ENCODE results near the gene GPR85. TPM values are rescaled to one million over a fixed set of nuclear protein-coding genes. Genes with fewer than 3 reads are reported as not detected.
"Not testable (repeated sequence)": the region's sequence is repeated elsewhere in the genome, so short reads cannot be mapped to it uniquely, and the experiment has no call there.

Gene GPR85
- polyA plus RNA-seq, 3 donors: 0.12 TPM; not detected in 2

DNA sequence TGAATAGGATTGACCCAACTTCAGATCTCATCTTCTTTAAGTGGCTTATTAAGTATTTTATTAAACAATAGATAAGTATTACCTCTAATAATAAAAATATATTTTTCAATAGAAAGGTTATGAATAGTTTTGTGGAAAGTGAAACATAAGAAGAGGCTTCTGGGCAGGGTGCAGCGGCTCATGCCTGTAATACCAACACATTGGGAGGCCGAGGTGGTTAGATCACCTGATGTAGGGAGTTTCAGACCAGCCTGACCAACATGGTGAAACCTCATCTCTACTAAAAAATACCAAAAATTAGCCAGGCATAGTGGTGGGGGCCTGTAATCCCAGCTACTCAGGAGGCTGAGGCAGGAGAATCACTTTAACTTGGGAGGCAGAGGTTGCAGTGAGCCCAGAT is 26.5 kb downstream of the GPR85 start:
- no peak overlapping the region for H3K27ac Mint-ChIP-seq
- no peaks in the 10 kb centered on the region for H3K4me1 ChIP-seq (ENCODE audit: control insufficient read depth in 1 of 2, insufficient read depth in 2 of 2, low read length in 2 of 2)
- no peaks in the 10 kb centered on the region for H3K36me3 Mint-ChIP-seq
- peaks cover 0 to 7% (median 2%) of the 10 kb centered on the region in 3 donors for H3K27me3 Mint-ChIP-seq (ENCODE audit: low read depth in 3 of 3)
- H2AFZ ChIP-seq (ENCODE audit: insufficient read depth, low read depth, low read length, poor library complexity, severe bottlenecking): no peak overlapping the region
- H4K20me1 ChIP-seq (ENCODE audit: insufficient read depth, low read length): no peaks in the 10 kb centered on the region
- no CpG with 5 or more reads among the region's 2 CpGs for WGBS (ENCODE audit: insufficient coverage)
- H3K9me3 ChIP-seq (replicated peaks in 1 of 2; ENCODE audit: control insufficient read depth in 1 of 2, insufficient read depth in 1 of 2, low read length in 2 of 2): no peaks in the 10 kb centered on the region
- no peaks in the 10 kb centered on the region for H3K4me1 Mint-ChIP-seq
- peaks cover 0 to 5% (median 0%) of the 10 kb centered on the region in 7 donors for H3K9me3 Mint-ChIP-seq
- H3K9ac ChIP-seq (ENCODE audit: insufficient read depth, low read length, poor library complexity, severe bottlenecking): no peak overlapping the region
- intact Hi-C loops (cut with micrococcal nuclease): no loop called here
- H3K27me3 ChIP-seq (ENCODE audit: control insufficient read depth in 2 of 2, insufficient read depth in 2 of 2, low read length in 2 of 2): peaks cover 0 to 4% of the 10 kb centered on the region in 2 donors
- TF ChIP-seq, protein P1, sequence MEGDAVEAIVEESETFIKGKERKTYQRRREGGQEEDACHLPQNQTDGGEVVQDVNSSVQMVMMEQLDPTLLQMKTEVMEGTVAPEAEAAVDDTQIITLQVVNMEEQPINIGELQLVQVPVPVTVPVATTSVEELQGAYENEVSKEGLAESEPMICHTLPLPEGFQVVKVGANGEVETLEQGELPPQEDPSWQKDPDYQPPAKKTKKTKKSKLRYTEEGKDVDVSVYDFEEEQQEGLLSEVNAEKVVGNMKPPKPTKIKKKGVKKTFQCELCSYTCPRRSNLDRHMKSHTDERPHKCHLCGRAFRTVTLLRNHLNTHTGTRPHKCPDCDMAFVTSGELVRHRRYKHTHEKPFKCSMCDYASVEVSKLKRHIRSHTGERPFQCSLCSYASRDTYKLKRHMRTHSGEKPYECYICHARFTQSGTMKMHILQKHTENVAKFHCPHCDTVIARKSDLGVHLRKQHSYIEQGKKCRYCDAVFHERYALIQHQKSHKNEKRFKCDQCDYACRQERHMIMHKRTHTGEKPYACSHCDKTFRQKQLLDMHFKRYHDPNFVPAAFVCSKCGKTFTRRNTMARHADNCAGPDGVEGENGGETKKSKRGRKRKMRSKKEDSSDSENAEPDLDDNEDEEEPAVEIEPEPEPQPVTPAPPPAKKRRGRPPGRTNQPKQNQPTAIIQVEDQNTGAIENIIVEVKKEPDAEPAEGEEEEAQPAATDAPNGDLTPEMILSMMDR (IDR thresholded peaks at IDR 0.05): no peak
- no peak for DNase-seq
- H3K4me3 Mint-ChIP-seq: no peak overlapping the region
- H3K4me3 ChIP-seq (replicated peaks in 1 of 3; ENCODE audit: low read depth in 2 of 3, low read length in 3 of 3): no peak overlapping the region
- no peak overlapping the region for H3K4me2 ChIP-seq (replicated peaks; ENCODE audit: extremely low read depth, low read length, poor library complexity, severe bottlenecking)
- no peaks in the 10 kb centered on the region for H3K79me2 ChIP-seq (ENCODE audit: insufficient read depth, low read length)
- no peaks in the 10 kb centered on the region for H3K36me3 ChIP-seq (replicated peaks in 1 of 2; ENCODE audit: control insufficient read depth in 1 of 2, insufficient read depth in 2 of 2, low read length in 2 of 2)
- no peak overlapping the region for H3K27ac ChIP-seq (ENCODE audit: low read depth in 1 of 2, low read length in 2 of 2)

DNA sequence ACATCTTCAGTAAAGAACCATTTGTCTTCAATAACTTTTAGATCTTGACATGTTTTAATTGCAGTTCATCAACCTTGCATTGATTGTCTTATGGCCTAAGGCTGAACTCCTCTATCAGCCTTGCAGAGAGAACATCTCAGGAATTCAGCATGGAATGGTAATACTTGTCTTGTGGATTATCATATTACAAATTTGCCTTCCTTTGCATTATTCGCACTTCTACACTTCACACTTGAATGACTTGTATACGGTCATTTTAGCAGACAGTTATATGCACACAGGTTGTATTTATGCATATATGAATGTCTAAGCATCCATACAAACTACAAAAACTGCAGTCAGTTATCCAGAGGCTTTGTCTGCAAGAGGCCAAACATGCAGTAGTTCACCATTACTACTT is 31.7 kb downstream of the GPR85 start:
- Histone ChIP-seq H3K9me3 (replicated peaks in 1 of 2; ENCODE audit: control insufficient read depth in 1 of 2, insufficient read depth in 1 of 2, low read length in 2 of 2) (no peaks in the 10 kb centered on the region), H3K4me3 (replicated peaks in 1 of 3; ENCODE audit: low read depth in 2 of 3, low read length in 3 of 3) (no peak overlapping the region), H3K9ac (ENCODE audit: insufficient read depth, low read length, poor library complexity, severe bottlenecking) (no peak overlapping the region), H3K36me3 (replicated peaks in 1 of 2; ENCODE audit: control insufficient read depth in 1 of 2, insufficient read depth in 2 of 2, low read length in 2 of 2) (no peaks in the 10 kb centered on the region), H3K79me2 (ENCODE audit: insufficient read depth, low read length) (no peaks in the 10 kb centered on the region), H3K27me3 (ENCODE audit: control insufficient read depth in 2 of 2, insufficient read depth in 2 of 2, low read length in 2 of 2) (no peaks in the 10 kb centered on the region), H4K20me1 (ENCODE audit: insufficient read depth, low read length) (no peaks in the 10 kb centered on the region), H2AFZ (ENCODE audit: insufficient read depth, low read depth, low read length, poor library complexity, severe bottlenecking) (no peak overlapping the region), H3K4me1 (ENCODE audit: control insufficient read depth in 1 of 2, insufficient read depth in 2 of 2, low read length in 2 of 2) (no peaks in the 10 kb centered on the region), H3K27ac (ENCODE audit: low read depth in 1 of 2, low read length in 2 of 2) (no peak overlapping the region), H3K4me2 (replicated peaks; ENCODE audit: extremely low read depth, low read length, poor library complexity, severe bottlenecking) (no peak overlapping the region)
- Mint-ChIP-seq H3K36me3 (no peaks in the 10 kb centered on the region), H3K27ac (no peak overlapping the region), H3K4me1 (no peaks in the 10 kb centered on the region), H3K4me3 (no peak overlapping the region), H3K9me3 (peaks cover under 1 to 10% (median 5%) of the 10 kb centered on the region in 7 donors), H3K27me3 (ENCODE audit: low read depth in 3 of 3) (peaks cover 0 to 1% (median 0%) of the 10 kb centered on the region in 3 donors)
- DNase-seq: no peak
- WGBS (ENCODE audit: insufficient coverage): no CpG with 5 or more reads among the region's 2 CpGs
- TF ChIP-seq, protein P1 (IDR thresholded peaks at IDR 0.05): no peak
- intact Hi-C loops (cut with micrococcal nuclease): no loop called here

DNA sequence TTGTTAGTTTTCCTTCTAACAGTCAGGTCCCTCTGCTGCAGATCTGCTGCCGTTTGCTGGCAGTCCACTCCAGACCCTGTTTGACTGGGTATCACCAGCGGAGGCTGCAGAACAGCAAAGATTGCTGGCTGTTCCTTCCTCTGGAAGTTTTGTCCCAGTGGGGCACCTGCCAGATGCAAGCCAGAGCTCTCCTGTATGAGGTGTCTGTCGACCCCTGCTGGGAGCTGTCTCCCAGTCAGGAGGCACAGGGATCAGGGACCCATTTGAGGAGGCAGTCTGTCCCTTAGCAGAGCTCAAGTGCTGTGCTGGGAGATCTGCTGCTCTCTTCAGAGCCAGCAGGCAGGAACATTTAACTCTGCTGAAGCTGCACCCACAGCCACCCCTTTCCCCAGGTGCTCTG is 32.4 kb downstream of the GPR85 start:
- H4K20me1 ChIP-seq (ENCODE audit: insufficient read depth, low read length); H3K27me3 ChIP-seq (ENCODE audit: control insufficient read depth in 2 of 2, insufficient read depth in 2 of 2, low read length in 2 of 2); H3K36me3 ChIP-seq (replicated peaks in 1 of 2; ENCODE audit: control insufficient read depth in 1 of 2, insufficient read depth in 2 of 2, low read length in 2 of 2); H3K27me3 Mint-ChIP-seq (ENCODE audit: low read depth in 3 of 3); DNase-seq; H3K79me2 ChIP-seq (ENCODE audit: insufficient read depth, low read length); H3K36me3 Mint-ChIP-seq; H3K9me3 ChIP-seq (replicated peaks in 1 of 2; ENCODE audit: control insufficient read depth in 1 of 2, insufficient read depth in 1 of 2, low read length in 2 of 2); H3K4me3 Mint-ChIP-seq; H3K4me3 ChIP-seq (replicated peaks in 1 of 3; ENCODE audit: low read depth in 2 of 3, low read length in 3 of 3); H3K9ac ChIP-seq (ENCODE audit: insufficient read depth, low read length, poor library complexity, severe bottlenecking); intact Hi-C loops (cut with micrococcal nuclease); H3K4me1 ChIP-seq (ENCODE audit: control insufficient read depth in 1 of 2, insufficient read depth in 2 of 2, low read length in 2 of 2); H3K4me2 ChIP-seq (replicated peaks; ENCODE audit: extremely low read depth, low read length, poor library complexity, severe bottlenecking); H3K27ac ChIP-seq (ENCODE audit: low read depth in 1 of 2, low read length in 2 of 2); H3K4me1 Mint-ChIP-seq; H2AFZ ChIP-seq (ENCODE audit: insufficient read depth, low read depth, low read length, poor library complexity, severe bottlenecking): not testable (repeated sequence)
- Mint-ChIP-seq H3K9me3 (peaks cover 1 to 14% (median 5%) of the 10 kb centered on the region in 7 donors), H3K27ac (peak overlapping the region in 1 of 7 donors; percentile 38)
- 81% methylated on average over 3 of the region's 3 CpGs for WGBS (ENCODE audit: insufficient coverage)

Data from CD14-positive monocyte (primary cell).